ENCODE results near the gene TIGAR.

DNA sequence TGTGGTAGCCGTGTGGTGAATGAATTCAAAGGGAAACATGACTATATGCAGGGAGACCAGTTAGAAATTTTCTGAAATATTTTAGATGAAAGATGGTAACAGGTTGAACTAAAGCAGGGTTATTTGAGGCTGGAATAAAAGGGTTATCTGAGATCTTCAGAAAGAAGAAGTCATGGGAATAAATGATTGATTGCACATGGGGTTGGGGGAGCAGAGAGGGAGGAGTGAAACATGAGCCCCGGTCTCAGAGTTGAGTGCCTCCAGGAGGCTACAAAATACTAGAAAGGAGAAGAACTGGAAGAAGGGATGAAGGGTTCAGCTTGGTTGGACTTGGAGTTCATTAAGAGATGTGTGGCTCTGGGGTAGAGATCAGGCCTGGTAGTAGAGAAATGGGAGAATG, 74.8 kb downstream of the TIGAR start:
- TF ChIP-seq CTCF (conservative IDR thresholded peaks at IDR 0.05; ENCODE audit: low read length): no peak
- TF ChIP-seq EZH2phosphoT487 (IDR thresholded peaks at IDR 0.05; ENCODE audit: borderline replicate concordance): no peak
